Smooth muscle cell (in vitro differentiated cells): ENCODE results near the gene LCP1. TPM values are rescaled to one million over a fixed set of nuclear protein-coding genes. Genes with fewer than 3 reads are reported as not detected.

Experiments used
- DNase-seq: peaks from one replicate; lab custom pipeline; 2025; ENCODE audit not compliant: unreplicated experiment; lab: John Stamatoyannopoulos, UW
- H2AFZ ChIP-seq: fragments of 200-600 bp; sonication (generic); 2 replicates; pipeline ENCODE4 v1.6.0; 2016; ENCODE audit warnings: antibody characterized with exemption, low read depth, mild to moderate bottlenecking
- H3F3A ChIP-seq: fragments of 200-600 bp; sonication (generic); 2 replicates; pipeline ENCODE4 v1.6.0; 2017; ENCODE audit warnings: antibody characterized with exemption, low read depth
- H3K27ac ChIP-seq: fragments of 200-600 bp; sonication (generic); 2 replicates; pipeline ENCODE4 v1.5.1; 2016; ENCODE audit warnings: low read depth, mild to moderate bottlenecking
- H3K27me3 ChIP-seq: fragments of 200-600 bp; sonication (generic); 2 replicates; pipeline ENCODE4 v1.6.1; 2016; ENCODE audit warnings: low read depth, mild to moderate bottlenecking
- H3K36me3 ChIP-seq: fragments of 200-600 bp; sonication (generic); 2 replicates; pipeline ENCODE4 v1.5.1; 2016; ENCODE audit warnings: low read depth
- H3K4me1 ChIP-seq: fragments of 200-600 bp; sonication (generic); 2 replicates; pipeline ENCODE4 v1.5.1; 2016; ENCODE audit warnings: low read depth
- H3K4me2 ChIP-seq: fragments of 200-600 bp; sonication (generic); 2 replicates; pipeline ENCODE4 v1.6.0; 2016; ENCODE audit warnings: mild to moderate bottlenecking
- H3K4me3 ChIP-seq: fragments of 200-600 bp; sonication (generic); 2 replicates; pipeline ENCODE4 v1.5.1; 2016; ENCODE audit warnings: mild to moderate bottlenecking
- H3K79me2 ChIP-seq: fragments of 200-600 bp; sonication (generic); 2 replicates; pipeline ENCODE4 v1.6.0; 2016; ENCODE audit warnings: low read depth, mild to moderate bottlenecking
- H3K9ac ChIP-seq: fragments of 200-600 bp; sonication (generic); 2 replicates; pipeline ENCODE4 v1.6.0; 2016; ENCODE audit warnings: low read depth
- H3K9me3 ChIP-seq: fragments of 200-600 bp; sonication (generic); replicated peaks from 2 replicates; pipeline ENCODE4 v1.5.1; 2016; ENCODE audit warnings: low read depth
- H4K20me1 ChIP-seq: fragments of 200-600 bp; sonication (generic); 2 replicates; pipeline ENCODE4 v1.6.0; 2016; ENCODE audit warnings: low read depth
- WGBS: methylation state at CpG from one replicate; pipeline ENCODE4 v1.1.7; 2016; ENCODE audit warnings: low lambda C conversion rate; 5-methylcytosine and 5-hydroxymethylcytosine counted together
- polyA plus RNA-seq: library from polyadenylated mRNA; unstranded; fragments of >200 nt; fragmentation: Nextera tagmentation; extraction: Ambion mirVana; gene quantifications from 2 replicates; pipeline ENCODE4 v1.2.1, GENCODE V29; 2016
- total RNA-seq: library from RNA; depleted of rRNA; stranded (reverse); fragments of >200 nt; gene quantifications from 2 replicates; pipeline ENCODE4 v1.2.3, GENCODE V29; 2014
- TF ChIP-seq, protein P1 (sequence below): fragments of 200-600 bp; sonication (generic); IDR thresholded peaks from 2 replicates; pipeline ENCODE4 v1.5.1; 2017; ENCODE audit warnings: borderline replicate concordance, mild to moderate bottlenecking, antibody characterized with exemption; ENCODE audit not compliant: insufficient read depth, poor library complexity, severe bottlenecking

Gene LCP1
- total and polyA plus RNA-seq, 2 experiments from 2014 or later = 7.6 to 38.7 TPM

DNA sequence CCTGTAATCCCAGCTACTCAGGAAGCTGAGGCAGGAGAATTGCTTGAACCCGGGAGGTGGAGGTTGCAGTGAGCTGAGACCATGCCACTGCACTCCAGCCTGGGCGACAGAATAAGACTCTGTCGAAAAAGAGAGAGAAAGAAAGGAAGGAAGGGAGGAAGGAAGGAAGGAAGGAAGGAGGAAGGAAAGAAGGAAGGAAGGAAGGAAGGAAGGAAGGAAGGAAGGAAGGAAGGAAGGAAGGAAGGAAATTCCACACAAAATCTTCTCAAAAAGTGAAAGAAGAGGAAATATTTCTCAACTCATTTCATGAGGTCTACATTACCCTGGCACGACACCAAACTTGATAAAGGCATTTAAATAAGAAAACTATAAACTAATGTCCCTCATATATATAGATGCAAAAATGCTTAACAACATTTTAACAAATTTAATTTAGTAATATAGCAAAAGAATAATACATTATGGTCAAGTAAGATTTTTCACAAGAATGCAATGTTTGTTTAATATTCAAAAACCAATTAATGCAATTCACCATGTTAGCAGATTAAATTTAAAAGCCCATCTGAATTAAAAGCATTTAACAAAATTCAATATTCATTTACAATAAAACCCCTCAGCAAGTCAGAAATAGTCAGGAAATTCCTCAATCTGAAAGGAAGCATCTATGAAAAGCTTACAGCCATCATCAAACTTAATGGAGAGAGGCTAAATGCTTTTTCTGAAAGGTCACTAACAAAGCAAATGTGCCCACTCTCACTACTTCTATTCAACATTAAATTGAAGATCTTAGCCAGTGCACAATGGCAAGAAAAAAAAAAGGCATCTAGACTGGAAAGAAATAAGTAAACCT lies 65.1 kb downstream of the LCP1 start:
- Histone ChIP-seq H3K36me3 (no peaks in the 10 kb centered on the region), H3K27ac (no peak overlapping the region), H3F3A (no peaks in the 10 kb centered on the region), H3K9ac (no peak overlapping the region), H3K79me2 (no peaks in the 10 kb centered on the region), H2AFZ (no peak overlapping the region), H3K4me3 (no peak overlapping the region), H4K20me1 (no peaks in the 10 kb centered on the region), H3K27me3 (no peaks in the 10 kb centered on the region), H3K4me2 (no peak overlapping the region), H3K4me1 (no peaks in the 10 kb centered on the region), H3K9me3 (no peaks in the 10 kb centered on the region)
- TF ChIP-seq, protein P1, sequence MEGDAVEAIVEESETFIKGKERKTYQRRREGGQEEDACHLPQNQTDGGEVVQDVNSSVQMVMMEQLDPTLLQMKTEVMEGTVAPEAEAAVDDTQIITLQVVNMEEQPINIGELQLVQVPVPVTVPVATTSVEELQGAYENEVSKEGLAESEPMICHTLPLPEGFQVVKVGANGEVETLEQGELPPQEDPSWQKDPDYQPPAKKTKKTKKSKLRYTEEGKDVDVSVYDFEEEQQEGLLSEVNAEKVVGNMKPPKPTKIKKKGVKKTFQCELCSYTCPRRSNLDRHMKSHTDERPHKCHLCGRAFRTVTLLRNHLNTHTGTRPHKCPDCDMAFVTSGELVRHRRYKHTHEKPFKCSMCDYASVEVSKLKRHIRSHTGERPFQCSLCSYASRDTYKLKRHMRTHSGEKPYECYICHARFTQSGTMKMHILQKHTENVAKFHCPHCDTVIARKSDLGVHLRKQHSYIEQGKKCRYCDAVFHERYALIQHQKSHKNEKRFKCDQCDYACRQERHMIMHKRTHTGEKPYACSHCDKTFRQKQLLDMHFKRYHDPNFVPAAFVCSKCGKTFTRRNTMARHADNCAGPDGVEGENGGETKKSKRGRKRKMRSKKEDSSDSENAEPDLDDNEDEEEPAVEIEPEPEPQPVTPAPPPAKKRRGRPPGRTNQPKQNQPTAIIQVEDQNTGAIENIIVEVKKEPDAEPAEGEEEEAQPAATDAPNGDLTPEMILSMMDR = no peak
- DNase-seq = no peak
- WGBS = 97% methylated on average over 4 of the region's 4 CpGs

DNA sequence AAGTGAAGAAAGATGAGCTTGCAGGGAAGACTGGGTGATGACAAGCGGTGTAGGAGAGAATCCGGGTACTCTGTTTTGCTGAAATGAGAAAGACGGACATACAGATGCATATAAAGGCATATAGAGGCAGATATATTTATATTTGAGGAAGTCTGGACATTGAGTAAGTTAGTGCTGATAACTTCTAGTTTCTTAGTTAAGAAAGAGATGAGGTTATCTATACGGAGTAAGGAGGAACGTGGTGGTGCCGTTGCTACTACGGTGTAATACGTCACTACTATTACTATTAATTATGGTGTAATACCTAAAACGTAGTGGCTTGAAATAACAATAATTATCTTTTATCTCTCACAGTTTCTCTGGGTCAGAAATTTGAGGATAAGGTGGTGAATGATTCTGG lies 67.4 kb downstream of the LCP1 start:
- TF ChIP-seq, protein P1 = no peak
- H3K9ac ChIP-seq = no peak overlapping the region
- WGBS = 94% methylated on average over 9 of the region's 9 CpGs
- no peak for DNase-seq
- no peak overlapping the region for H3K27ac ChIP-seq
- H3K4me1 ChIP-seq = no peaks in the 10 kb centered on the region
- H4K20me1 ChIP-seq = no peaks in the 10 kb centered on the region
- no peak overlapping the region for H2AFZ ChIP-seq
- H3K9me3 ChIP-seq = no peaks in the 10 kb centered on the region
- no peak overlapping the region for H3K4me2 ChIP-seq
- no peak overlapping the region for H3K4me3 ChIP-seq
- H3K27me3 ChIP-seq = no peaks in the 10 kb centered on the region
- no peaks in the 10 kb centered on the region for H3F3A ChIP-seq
- no peaks in the 10 kb centered on the region for H3K36me3 ChIP-seq
- no peaks in the 10 kb centered on the region for H3K79me2 ChIP-seq

DNA sequence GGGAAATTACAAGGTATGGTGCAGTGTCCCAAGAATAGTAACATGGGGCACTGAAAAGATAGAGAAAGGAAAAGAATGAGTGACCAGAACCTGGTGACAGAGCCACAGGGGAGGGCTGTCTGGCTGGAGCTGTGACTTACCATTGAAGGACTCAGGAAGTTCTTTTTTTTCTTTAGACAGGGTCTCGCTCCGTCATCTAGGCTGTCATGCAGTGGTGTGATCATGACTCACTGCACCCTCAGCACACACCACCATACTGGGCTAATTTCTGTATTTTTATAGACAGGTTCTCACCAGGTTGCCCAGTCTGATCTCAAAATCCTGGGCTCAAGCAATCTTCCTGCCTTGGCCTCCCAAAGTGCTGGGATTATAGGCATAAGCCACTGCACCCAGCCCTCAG lies 68.4 kb downstream of the LCP1 start:
- Histone ChIP-seq H3K27me3 (no peaks in the 10 kb centered on the region), H3K4me3 (no peak overlapping the region), H4K20me1 (no peaks in the 10 kb centered on the region), H3K4me2 (peak overlapping the region; percentile 31), H3K4me1 (no peaks in the 10 kb centered on the region), H3F3A (no peaks in the 10 kb centered on the region), H3K27ac (peak overlapping the region; percentile 80), H2AFZ (peak overlapping the region; percentile 56), H3K36me3 (no peaks in the 10 kb centered on the region), H3K9ac (peak overlapping the region; percentile 50), H3K79me2 (no peaks in the 10 kb centered on the region), H3K9me3 (no peaks in the 10 kb centered on the region)
- WGBS = 40% methylated on average over 2 of the region's 2 CpGs
- DNase-seq = no peak
- TF ChIP-seq, protein P1 = no peak

DNA sequence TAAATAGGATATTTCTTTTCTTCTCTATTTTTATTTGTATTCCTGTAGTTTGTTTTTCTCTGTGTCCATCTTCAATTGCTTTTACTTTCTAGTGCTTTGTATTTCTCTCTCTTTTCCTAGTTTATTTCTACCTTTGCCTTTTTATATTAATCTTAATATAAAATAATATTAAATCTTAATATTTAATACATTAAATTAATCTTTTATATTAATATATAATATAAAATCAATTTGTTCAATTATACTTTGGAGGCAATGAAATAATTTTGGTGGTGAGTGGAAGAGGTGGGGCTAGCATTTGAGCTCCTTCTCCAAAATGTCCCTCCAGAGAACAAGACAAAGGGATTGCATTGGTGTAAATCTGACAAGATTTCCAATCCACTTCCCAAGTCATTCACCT lies 70.8 kb downstream of the LCP1 start:
- Histone ChIP-seq H2AFZ (no peak overlapping the region), H4K20me1 (no peaks in the 10 kb centered on the region), H3K36me3 (no peaks in the 10 kb centered on the region), H3F3A (no peaks in the 10 kb centered on the region), H3K4me2 (no peak overlapping the region), H3K9me3 (no peaks in the 10 kb centered on the region), H3K9ac (no peak overlapping the region), H3K4me1 (no peaks in the 10 kb centered on the region), H3K27ac (no peak overlapping the region), H3K27me3 (no peaks in the 10 kb centered on the region), H3K79me2 (no peaks in the 10 kb centered on the region), H3K4me3 (no peak overlapping the region)
- TF ChIP-seq, protein P1 = no peak
- DNase-seq = no peak
